Gastrocnemius medialis (tissue), 4 donors: Measurements from ENCODE around the gene FIP1L1.

Source experiments
- POLR2A ChIP-seq, 2 donors: fragments of 450-650 bp; IDR thresholded peaks; one replicate each; pipeline ENCODE4 v1.6.1; 2017; ENCODE audit warnings: antibody characterized with exemption in 2 of 2, mild to moderate bottlenecking in 2 of 2, moderate library complexity in 2 of 2
- TF ChIP-seq, protein P1 (sequence below), 5 experiments: fragments of 450-650 bp in 3 of 5; fragments of 200-600 bp in 2 of 5; sonication (generic) in 2 of 5; IDR thresholded peaks in 4 of 5; conservative IDR thresholded peaks in 1 of 5; 1 replicate in 4 of 5; 2 replicates in 1 of 5; pipeline ENCODE4 v1.5.1; 2016 to 2019; ENCODE audit warnings: antibody characterized with exemption in 5 of 5, mild to moderate bottlenecking in 3 of 5, moderate library complexity in 3 of 5

DNA sequence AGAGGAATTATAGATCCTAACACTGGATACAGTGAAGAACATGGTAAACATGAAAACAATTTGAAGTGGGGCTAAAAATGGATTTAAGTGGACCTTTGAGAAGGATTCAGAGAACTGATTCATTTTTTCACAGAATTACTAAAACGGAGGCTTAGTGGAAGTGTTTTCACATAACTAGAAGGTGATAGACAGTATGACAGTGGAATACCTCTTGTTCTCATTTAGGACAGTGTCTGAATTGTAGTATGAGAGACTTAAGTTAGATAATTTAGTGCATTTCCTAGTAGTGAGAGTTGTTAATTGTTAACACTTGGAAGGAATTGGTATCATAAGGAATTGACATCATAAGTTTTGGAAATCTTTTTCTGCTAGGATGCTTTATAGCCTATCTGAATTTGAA lies 64.1 kb downstream of the FIP1L1 start:
- TF ChIP-seq, protein P1, sequence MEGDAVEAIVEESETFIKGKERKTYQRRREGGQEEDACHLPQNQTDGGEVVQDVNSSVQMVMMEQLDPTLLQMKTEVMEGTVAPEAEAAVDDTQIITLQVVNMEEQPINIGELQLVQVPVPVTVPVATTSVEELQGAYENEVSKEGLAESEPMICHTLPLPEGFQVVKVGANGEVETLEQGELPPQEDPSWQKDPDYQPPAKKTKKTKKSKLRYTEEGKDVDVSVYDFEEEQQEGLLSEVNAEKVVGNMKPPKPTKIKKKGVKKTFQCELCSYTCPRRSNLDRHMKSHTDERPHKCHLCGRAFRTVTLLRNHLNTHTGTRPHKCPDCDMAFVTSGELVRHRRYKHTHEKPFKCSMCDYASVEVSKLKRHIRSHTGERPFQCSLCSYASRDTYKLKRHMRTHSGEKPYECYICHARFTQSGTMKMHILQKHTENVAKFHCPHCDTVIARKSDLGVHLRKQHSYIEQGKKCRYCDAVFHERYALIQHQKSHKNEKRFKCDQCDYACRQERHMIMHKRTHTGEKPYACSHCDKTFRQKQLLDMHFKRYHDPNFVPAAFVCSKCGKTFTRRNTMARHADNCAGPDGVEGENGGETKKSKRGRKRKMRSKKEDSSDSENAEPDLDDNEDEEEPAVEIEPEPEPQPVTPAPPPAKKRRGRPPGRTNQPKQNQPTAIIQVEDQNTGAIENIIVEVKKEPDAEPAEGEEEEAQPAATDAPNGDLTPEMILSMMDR (IDR thresholded peaks at IDR 0.05 in 4 of 5, conservative IDR thresholded peaks at IDR 0.05 in 1 of 5): no peak
- no peak for TF ChIP-seq POLR2A (IDR thresholded peaks at IDR 0.05)
